Measurements from ENCODE around the gene TNFRSF17. TPM values are rescaled to one million over a fixed set of nuclear protein-coding genes. Genes with fewer than 3 reads are reported as not detected.
"Not testable (repeated sequence)": the region's sequence is repeated elsewhere in the genome, so short reads cannot be mapped to it uniquely, and the experiment has no call there.

The TNFRSF17 gene
- total RNA-seq (2014; rRNA removed; shearing (Covaris generic)), result not detected in 2 replicates

DNA sequence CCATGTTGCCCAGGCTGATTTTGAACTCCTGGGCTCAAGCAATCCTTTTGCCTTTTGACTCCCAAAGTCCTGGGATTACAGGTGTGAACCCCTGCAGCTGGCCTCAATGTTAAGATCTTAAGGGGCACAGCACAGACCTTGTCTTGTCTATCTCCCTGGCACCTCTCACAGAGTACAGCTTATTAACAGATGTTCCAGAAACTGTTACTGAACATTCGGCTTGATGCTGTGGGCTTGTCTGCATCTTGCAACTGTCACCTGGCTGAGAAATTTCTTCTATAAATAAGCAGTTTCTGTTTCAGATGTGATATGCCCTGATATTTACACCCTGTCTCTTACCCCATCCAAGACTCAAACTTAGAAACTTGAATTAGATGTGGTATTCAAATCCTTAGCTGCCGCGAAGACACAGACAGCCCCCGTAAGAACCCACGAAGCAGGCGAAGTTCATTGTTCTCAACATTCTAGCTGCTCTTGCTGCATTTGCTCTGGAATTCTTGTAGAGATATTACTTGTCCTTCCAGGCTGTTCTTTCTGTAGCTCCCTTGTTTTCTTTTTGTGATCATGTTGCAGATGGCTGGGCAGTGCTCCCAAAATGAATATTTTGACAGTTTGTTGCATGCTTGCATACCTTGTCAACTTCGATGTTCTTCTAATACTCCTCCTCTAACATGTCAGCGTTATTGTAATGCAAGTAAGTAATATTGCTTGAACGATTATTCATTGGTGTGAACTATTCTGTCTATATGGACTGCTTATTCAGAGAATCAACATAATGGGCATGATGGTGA is at the start of gene TNFRSF17:
TNFRSF17 (plus strand) TSS at position 450 of the 791 bp plus-strand sequence; CDS start at position 565, 115 bp downstream.
- DNase-seq (ENCODE audit: low spot score), result no peak

DNA sequence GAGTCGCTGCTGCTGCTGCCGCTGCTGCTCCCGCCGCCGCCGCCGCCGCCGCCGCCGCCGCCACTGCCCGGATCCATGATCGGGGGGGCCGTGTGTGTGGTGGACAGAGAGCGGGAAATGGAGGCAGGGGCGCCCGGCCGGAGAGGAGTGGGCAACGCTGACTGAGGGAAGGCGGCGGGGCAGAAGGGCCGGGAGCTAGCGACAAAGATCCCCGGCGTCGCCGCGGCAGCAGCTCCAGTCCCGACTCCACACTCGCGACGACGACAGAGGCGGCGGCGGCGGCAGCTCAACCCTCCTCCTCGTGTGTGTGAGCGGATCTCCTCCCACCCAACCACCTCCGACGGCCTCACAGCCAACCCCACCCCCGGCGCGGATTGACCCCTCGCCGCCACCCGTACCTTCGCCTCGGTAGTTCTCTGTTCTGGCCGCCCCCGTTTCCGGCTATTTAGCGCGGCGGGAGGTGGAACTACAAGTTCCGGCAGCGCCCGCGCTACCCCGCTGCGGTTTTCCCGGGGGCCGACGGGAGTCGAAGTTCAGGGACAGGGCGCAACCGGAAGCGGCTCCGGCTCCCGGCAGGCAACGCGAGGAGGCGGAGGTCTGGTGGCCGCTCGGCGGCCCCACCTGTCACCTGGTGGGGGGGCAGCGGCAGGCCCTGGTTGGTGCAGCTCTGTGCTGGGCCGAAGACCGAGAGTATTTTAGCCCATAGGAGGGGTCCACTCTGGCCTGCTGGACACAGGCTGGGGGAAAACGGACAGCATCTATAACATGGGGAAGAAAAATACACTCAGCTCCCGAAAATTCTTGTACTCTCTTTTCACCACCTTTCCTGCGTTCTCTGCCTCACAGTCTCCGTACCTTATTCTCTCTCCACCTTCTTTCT is 49.1 kb upstream of the TNFRSF17 start, which contains the start of gene GSPT1:
GSPT1 (minus strand) TSS at position 313 of the 880 bp plus-strand sequence; CDS start at position 77, 236 bp downstream.
- DNase-seq (ENCODE audit: low spot score), result peak; percentile 97

- peak; percentile 93 for DNase-seq (ENCODE audit: low spot score)
Measured at GRCh38 chr16:11916524-11917285, 48.3 kb upstream of the TNFRSF17 start.

- not testable (repeated sequence) for DNase-seq (ENCODE audit: low spot score)
Measured at GRCh38 chr16:11924046-11924445, 41.0 kb upstream of the TNFRSF17 start.

DNA sequence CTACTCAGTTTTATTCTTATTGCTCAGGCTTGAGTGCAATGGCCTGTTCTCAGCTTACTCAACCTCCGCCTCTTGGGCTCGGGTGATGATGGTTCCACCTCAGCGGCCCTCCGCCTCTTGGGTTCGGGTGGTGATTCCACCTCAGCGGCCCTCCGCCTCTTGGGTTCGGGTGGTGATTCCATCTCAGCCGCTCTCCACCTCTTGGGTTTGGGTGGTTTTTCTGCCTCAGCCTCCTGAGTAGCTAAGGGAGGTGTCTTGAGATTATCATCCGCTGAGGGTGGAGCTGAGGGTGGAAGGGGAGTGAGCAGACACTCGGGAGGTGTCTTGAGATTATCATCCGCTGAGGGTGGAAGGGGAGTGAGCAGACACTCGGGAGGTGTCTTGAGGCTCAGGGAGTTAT is 37.7 kb upstream of the TNFRSF17 start:
- DNase-seq (ENCODE audit: low spot score), result not testable (repeated sequence)

GRCh38 chr16:11941945-11942344 is 23.1 kb upstream of the TNFRSF17 start, which contains the start of gene NPIPB2:
Gene NPIPB2, minus strand, starts transcription at chr16:11942045. Its CDS starts 0 bp downstream, at chr16:11942045.
- DNase-seq (ENCODE audit: low spot score), result not testable (repeated sequence)

GRCh38 chr16:11946433-11946832 is 18.6 kb upstream of the TNFRSF17 start:
- no peak for DNase-seq (ENCODE audit: low spot score)

- DNase-seq (ENCODE audit: low spot score), result no peak
Measured at GRCh38 chr16:11948819-11949218, 16.2 kb upstream of the TNFRSF17 start.

DNA sequence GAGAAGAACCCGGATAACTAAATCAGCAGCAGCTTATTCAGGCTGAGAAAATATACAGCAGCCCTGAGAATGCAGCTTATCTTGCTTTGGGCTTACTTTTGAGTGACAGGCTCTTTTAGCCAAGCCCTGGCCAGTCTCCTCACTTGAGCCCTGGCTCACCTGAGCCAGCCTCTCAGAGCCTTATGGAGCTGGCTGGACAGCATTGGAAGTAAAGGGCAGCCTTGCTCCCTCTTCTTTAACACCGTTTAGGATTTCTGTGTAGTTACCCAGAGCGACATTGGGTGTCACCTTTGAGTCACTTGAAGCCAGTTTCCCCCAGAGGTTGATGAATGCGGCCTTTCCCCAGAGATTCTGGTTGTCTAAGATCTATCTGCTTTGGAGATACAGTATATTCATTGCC is 15.5 kb upstream of the TNFRSF17 start:
- peak; percentile 74 for DNase-seq (ENCODE audit: low spot score)

- no peak for DNase-seq (ENCODE audit: low spot score)
Measured at GRCh38 chr16:11950388-11950787, 14.6 kb upstream of the TNFRSF17 start.

DNA sequence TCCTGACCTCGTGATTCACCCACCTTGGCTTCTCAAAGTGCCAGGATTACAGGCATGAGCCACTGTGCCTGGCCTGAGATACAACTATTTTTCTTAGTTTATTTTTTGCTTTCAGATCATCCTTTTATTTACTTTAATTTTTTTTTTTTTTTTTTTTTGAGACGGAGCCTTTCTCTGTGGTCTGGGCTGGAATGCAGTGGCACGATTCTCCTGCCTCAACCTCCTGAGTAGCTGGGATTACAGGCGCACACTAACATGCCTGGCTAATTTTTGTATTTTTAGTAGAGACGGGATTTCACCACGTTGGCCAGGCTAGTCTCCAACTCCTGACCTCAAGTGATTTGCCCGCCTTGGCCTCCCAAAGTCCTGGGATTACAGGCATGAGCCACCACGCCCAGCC is 11.4 kb upstream of the TNFRSF17 start:
- DNase-seq (ENCODE audit: low spot score), result not testable (repeated sequence)

DNA sequence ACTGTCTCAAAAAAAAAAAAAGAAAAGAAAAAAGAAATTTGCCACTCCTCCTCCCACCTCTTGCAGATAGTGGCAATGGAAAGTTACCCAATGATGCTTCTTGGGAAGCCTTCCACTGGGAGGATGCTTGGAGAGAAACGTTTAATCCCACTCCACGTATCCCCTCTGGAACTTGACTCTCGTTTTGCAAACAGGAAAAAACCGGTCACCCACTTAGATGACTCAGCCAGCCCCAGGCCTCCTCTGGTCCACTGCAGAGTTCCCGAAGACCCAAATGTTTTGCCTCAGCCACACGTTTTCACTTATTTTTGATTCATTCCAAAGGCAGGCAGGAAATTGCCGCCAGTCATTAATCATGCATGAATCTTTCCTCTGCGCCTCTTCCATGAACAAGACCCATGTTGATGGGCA is 9.3 kb upstream of the TNFRSF17 start:
- no peak for DNase-seq (ENCODE audit: low spot score)

DNA sequence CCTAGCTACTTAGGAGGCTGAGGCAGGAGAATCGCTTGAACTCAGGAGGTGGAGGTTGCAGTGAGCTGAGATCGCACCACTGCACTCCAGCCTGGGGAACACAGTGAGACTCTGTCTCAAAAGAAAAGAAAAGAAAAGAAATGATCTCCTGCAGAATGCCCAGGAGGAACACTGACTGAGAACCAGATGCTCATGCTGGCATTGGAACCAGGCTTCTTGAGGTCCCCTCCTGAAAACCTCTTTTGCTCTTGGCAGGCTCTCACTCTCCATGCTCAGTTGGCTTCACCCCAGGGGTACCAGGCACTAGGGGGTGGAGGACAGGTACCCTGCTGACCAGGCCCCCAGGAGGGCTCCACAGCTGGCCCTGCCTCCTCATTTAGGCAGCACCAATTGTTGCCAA is 8.5 kb upstream of the TNFRSF17 start:
- DNase-seq (ENCODE audit: low spot score), result no peak

- no peak for DNase-seq (ENCODE audit: low spot score)
Measured at GRCh38 chr16:11957591-11958395, 7.2 kb upstream of the TNFRSF17 start.

DNA sequence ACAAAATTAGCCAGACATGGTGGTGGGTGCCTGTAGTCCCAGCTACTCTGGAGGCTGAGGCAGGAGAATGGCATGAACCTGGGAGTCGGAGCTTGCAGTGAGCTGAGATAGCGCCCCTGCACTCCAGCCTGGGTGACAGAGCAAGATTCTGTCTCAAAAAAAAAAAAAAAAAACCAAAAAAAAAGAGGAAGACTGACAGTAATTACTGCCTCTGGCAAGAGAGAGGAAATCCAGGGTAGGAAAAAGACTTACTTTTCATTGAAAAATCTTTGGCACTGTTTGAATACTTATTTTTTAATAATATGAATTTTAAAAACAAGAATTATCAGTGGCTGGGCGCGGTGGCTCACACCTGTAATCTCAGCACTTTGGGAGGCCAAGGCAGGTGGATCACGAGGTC is 2.6 kb upstream of the TNFRSF17 start:
- DNase-seq (ENCODE audit: low spot score), result not testable (repeated sequence)

DNA sequence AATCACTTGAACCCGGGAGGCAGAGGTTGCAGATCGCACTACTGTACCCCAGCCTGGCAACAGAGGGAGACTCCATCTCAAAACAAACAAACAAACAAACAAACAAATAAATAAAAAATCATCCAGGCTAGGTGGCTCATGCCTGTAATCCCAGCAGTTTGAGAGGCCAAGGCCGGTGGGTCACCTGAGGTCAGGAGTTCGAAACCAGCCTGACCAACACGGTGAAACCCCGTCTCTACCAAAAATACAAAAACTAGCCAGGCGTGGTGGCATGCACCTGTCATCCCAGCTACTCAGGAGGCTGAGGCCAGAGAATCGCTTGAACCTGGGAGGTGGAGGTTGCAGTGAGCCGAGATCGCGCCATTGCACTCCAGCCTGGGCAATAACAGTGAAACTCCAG is 2.0 kb upstream of the TNFRSF17 start:
- DNase-seq (ENCODE audit: low spot score), result not testable (repeated sequence)

DNA sequence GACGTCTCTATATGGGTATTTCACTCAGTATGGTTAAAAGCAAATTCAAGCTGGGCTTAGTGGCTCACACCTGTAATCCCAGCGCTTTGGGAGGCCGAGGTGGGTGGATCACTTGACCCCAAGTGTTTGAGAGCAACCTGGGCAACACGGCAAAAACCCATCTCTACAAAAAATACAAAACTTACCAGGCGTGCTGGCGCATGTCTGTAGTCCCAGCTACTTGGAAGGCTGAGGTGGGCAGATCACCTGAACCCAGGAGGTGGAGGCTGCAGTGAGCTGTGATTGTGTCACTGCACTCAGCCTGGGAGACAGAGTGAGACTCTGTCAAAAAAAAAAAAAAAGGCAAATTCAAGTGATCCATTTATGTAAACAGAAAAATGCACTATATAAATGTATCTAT is 1.3 kb upstream of the TNFRSF17 start:
- no peak for DNase-seq (ENCODE audit: low spot score)

DNA sequence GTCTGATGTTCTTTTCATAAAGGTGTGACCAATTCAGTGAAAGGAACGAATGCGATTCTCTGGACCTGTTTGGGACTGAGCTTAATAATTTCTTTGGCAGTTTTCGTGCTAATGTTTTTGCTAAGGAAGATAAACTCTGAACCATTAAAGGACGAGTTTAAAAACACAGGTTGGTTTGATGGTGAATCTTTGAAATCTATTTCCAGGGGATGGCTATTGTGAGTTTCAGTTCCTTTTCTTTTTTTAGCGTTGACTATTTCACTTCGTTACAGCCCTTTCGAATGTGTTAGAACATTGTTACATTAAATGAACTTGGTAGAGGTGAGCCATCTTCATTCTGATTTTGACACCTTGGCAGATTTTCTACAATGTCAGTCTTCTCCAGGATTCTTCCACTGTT is 1.2 kb downstream of the TNFRSF17 start:
- DNase-seq (ENCODE audit: low spot score), result no peak

DNA sequence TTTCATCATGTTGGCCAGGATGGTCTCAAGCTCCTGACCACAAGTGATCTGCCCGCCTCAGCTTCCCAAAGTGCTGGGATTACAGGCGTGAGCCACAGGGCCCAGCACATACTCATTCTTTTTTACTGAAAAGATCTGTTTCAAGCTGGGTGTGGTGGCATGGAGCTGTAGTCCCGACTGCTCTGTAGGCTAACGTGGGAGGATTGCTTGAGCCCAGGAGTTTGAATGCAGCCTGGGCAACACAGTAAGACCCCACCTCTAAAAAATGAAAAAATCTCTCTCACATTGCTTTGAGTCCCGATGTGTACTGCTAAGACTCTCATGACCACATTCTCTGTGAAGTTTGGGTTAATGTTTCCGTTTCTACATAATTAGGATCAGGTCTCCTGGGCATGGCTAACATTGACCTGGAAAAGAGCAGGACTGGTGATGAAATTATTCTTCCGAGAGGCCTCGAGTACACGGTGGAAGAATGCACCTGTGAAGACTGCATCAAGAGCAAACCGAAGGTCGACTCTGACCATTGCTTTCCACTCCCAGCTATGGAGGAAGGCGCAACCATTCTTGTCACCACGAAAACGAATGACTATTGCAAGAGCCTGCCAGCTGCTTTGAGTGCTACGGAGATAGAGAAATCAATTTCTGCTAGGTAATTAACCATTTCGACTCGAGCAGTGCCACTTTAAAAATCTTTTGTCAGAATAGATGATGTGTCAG is 2.3 kb downstream of the TNFRSF17 start:
- no peak for DNase-seq (ENCODE audit: low spot score)

DNA sequence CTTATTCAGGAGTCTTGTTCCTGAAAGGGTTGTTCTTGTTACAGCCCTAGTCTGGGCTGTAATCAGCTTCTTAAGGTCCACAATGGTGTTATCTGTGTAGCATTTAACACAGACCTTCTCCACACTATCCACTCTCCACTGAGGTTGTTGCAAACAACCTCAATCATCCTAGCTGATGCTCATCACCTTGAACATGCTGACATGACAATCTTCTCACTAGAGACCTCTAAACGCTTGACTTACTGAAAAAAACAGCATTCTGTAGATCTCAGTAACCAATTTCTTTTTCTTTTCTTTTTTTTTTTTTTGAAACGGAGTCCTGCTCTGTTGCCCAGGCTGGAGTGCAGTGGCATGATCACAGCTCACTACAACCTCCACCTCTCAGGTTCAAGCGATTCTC is 3.6 kb downstream of the TNFRSF17 start:
- no peak for DNase-seq (ENCODE audit: low spot score)

Measured in HT-29 (cell line).